Mesenteric fat pad (tissue), 1 donor: ENCODE data around the gene LRCH3. TPM values are rescaled to one million over a fixed set of nuclear protein-coding genes. Genes with fewer than 3 reads are reported as not detected.

Experiments
- DNase-seq: peaks from one replicate; pipeline ENCODE4 v3.0.0-alpha.2; 2020; ENCODE audit warnings: low spot score
- total RNA-seq: library from RNA; stranded (reverse); fragmentation: NEBNext Ultra II Directional; extraction: Animal tissue kit (Norgen Biotek cat#: 25700); gene quantifications from one replicate; pipeline ENCODE4 v1.2.1, GENCODE V29; 2021
- donor health status: DM: yes; HTN: yes; CAD: no.

Gene LRCH3
- total RNA-seq, 1 donor from 2014 or later = 48.0 TPM

- no peak for DNase-seq
Observed at GRCh38 chr3:197791892-197792647, 1.0 kb downstream of the LRCH3 start.

GRCh38 chr3:197793247-197793646 lies 2.2 kb downstream of the LRCH3 start:
- no peak for DNase-seq

GRCh38 chr3:197794115-197794514 lies 3.1 kb downstream of the LRCH3 start:
- DNase-seq = no peak

GRCh38 chr3:197795200-197795599 lies 4.1 kb downstream of the LRCH3 start:
- DNase-seq = no peak

- DNase-seq = no peak
Observed at GRCh38 chr3:197796087-197796486, 5.0 kb downstream of the LRCH3 start.

- no peak for DNase-seq
Observed at GRCh38 chr3:197798863-197799262, 7.8 kb downstream of the LRCH3 start.

- no peak for DNase-seq
Observed at GRCh38 chr3:197800379-197800778, 9.3 kb downstream of the LRCH3 start.

GRCh38 chr3:197801891-197802778 lies 11.1 kb downstream of the LRCH3 start:
- no peak for DNase-seq

- DNase-seq = no peak
Observed at GRCh38 chr3:197802779-197803459, 11.9 kb downstream of the LRCH3 start.

GRCh38 chr3:197804511-197804910 lies 13.5 kb downstream of the LRCH3 start:
- DNase-seq = no peak

- DNase-seq = no peak
Observed at GRCh38 chr3:197807969-197808587, 17.0 kb downstream of the LRCH3 start.

- DNase-seq = no peak
Observed at GRCh38 chr3:197809356-197810020, 18.4 kb downstream of the LRCH3 start.

GRCh38 chr3:197810901-197811300 lies 19.8 kb downstream of the LRCH3 start:
- no peak for DNase-seq

GRCh38 chr3:197811343-197811742 lies 20.3 kb downstream of the LRCH3 start:
- no peak for DNase-seq

GRCh38 chr3:197814372-197814771 lies 23.3 kb downstream of the LRCH3 start:
- no peak for DNase-seq

GRCh38 chr3:197820550-197821335 lies 29.7 kb downstream of the LRCH3 start:
- no peak for DNase-seq

- DNase-seq = no peak
Observed at GRCh38 chr3:197829397-197830045, 38.5 kb downstream of the LRCH3 start.

- no peak for DNase-seq
Observed at GRCh38 chr3:197830308-197830966, 39.4 kb downstream of the LRCH3 start.

- no peak for DNase-seq
Observed at GRCh38 chr3:197830967-197831313, 39.9 kb downstream of the LRCH3 start.
